SJCRH30 (cell line): ENCODE data around the gene ARHGAP31. TPM values are rescaled to one million over a fixed set of nuclear protein-coding genes. Genes with fewer than 3 reads are reported as not detected.

Experiments used
- DNase-seq, 2 experiments: peaks; one replicate each; pipeline ENCODE4 v3.0.0-alpha.2; 2015 to 2020
- H3K27ac ChIP-seq: fragments of 250-450 bp; sonication (Bioruptor Pico); 2 replicates; pipeline ENCODE4 v1.5.1; 2020; ENCODE audit warnings: mild to moderate bottlenecking, moderate library complexity
- H3K27me3 ChIP-seq: fragments of 250-450 bp; sonication (Bioruptor Pico); 2 replicates; pipeline ENCODE4 v1.5.1; 2020; ENCODE audit warnings: mild to moderate bottlenecking, moderate library complexity
- H3K36me3 ChIP-seq: fragments of 250-450 bp; sonication (Bioruptor Pico); 2 replicates; pipeline ENCODE4 v1.5.1; 2020; ENCODE audit warnings: mild to moderate bottlenecking, moderate library complexity
- H3K4me1 ChIP-seq: fragments of 250-450 bp; sonication (Bioruptor Pico); 2 replicates; pipeline ENCODE4 v1.5.1; 2020; ENCODE audit warnings: mild to moderate bottlenecking, moderate library complexity
- H3K4me3 ChIP-seq: fragments of 250-450 bp; sonication (Bioruptor Pico); 2 replicates; pipeline ENCODE4 v1.5.1; 2020; ENCODE audit warnings: mild to moderate bottlenecking, moderate library complexity
- H3K9me3 ChIP-seq: fragments of 250-450 bp; sonication (Bioruptor Pico); replicated peaks from 2 replicates; pipeline ENCODE4 v1.5.1; 2020; ENCODE audit warnings: mild to moderate bottlenecking, moderate library complexity
- total RNA-seq: library from RNA; depleted of rRNA; stranded (reverse); fragments of >200 nt; shearing (Covaris generic); gene quantifications from 2 replicates; pipeline ENCODE4 v1.2.3, GENCODE V29; 2014

Gene ARHGAP31
- total RNA-seq, 1 experiment from 2014 or later = 7.9 TPM

- H3K4me1 ChIP-seq = peaks cover 11% of the 10 kb centered on the region
- H3K4me3 ChIP-seq = no peak overlapping the region
- peaks cover 8% of the 10 kb centered on the region; the same call in 1 of the 2 replicates for H3K9me3 ChIP-seq
- H3K27me3 ChIP-seq = no peaks in the 10 kb centered on the region
- H3K27ac ChIP-seq = no peak overlapping the region
- no peaks in the 10 kb centered on the region for H3K36me3 ChIP-seq
- no peak for DNase-seq
These were observed 3.6 kb upstream of the ARHGAP31 start for GRCh38 chr3:119290613-119291012.

GRCh38 chr3:119291062-119291700, 3.0 kb upstream of the ARHGAP31 start:
- Histone ChIP-seq H3K27me3 (no peaks in the 10 kb centered on the region), H3K4me1 (peaks cover 14% of the 10 kb centered on the region), H3K36me3 (no peaks in the 10 kb centered on the region), H3K9me3 (peaks cover 8% of the 10 kb centered on the region; the same call in 1 of the 2 replicates), H3K4me3 (no peak overlapping the region), H3K27ac (no peak overlapping the region)
- DNase-seq = no peak

- H3K27ac ChIP-seq = no peak overlapping the region
- no peaks in the 10 kb centered on the region for H3K36me3 ChIP-seq
- no peak overlapping the region for H3K4me3 ChIP-seq
- no peak for DNase-seq
- 0 out of 2 replicates have a peak, but pooled peaks cover 2% of the 10 kb centered on the region for H3K9me3 ChIP-seq
- H3K27me3 ChIP-seq = no peaks in the 10 kb centered on the region
- peaks cover 14% of the 10 kb centered on the region for H3K4me1 ChIP-seq
These were observed 1.5 kb upstream of the ARHGAP31 start for GRCh38 chr3:119292666-119293065.

GRCh38 chr3:119293105-119293870, 895 bp upstream of the ARHGAP31 start:
- H3K4me1 ChIP-seq = peaks cover 14% of the 10 kb centered on the region
- peak overlapping the region; percentile 58 for H3K27ac ChIP-seq
- peak; percentile 64 to 75 for DNase-seq
- H3K36me3 ChIP-seq = no peaks in the 10 kb centered on the region
- no peaks in the 10 kb centered on the region for H3K9me3 ChIP-seq
- peak overlapping the region; percentile 78 for H3K4me3 ChIP-seq
- H3K27me3 ChIP-seq = no peaks in the 10 kb centered on the region

- peak; percentile 73 to 77 for DNase-seq
These were observed 801 bp downstream of the ARHGAP31 start for GRCh38 chr3:119294696-119295671.

GRCh38 chr3:119295816-119296726, 1.9 kb downstream of the ARHGAP31 start:
- no peaks in the 10 kb centered on the region for H3K27me3 ChIP-seq
- no peaks in the 10 kb centered on the region for H3K9me3 ChIP-seq
- H3K27ac ChIP-seq = peak overlapping the region; percentile 40; the same call in 1 of the 2 replicates
- H3K4me1 ChIP-seq = peaks cover 14% of the 10 kb centered on the region
- peak overlapping the region; percentile 78 for H3K4me3 ChIP-seq
- no peak for DNase-seq
- H3K36me3 ChIP-seq = peaks cover 7% of the 10 kb centered on the region; the same call in 1 of the 2 replicates

More at GRCh38 chr3:119294696-119295671, 801 bp downstream of the ARHGAP31 start:
- Histone ChIP-seq H3K27ac (peak overlapping the region; percentile 58), H3K9me3 (no peaks in the 10 kb centered on the region), H3K4me3 (peak overlapping the region; percentile 78), H3K36me3 (peaks cover 7% of the 10 kb centered on the region; the same call in 1 of the 2 replicates), H3K27me3 (no peaks in the 10 kb centered on the region), H3K4me1 (peaks cover 14% of the 10 kb centered on the region)

GRCh38 chr3:119296727-119297122, 2.5 kb downstream of the ARHGAP31 start:
- H3K9me3 ChIP-seq = no peaks in the 10 kb centered on the region
- no peak overlapping the region for H3K27ac ChIP-seq
- no peaks in the 10 kb centered on the region for H3K27me3 ChIP-seq
- peaks cover 14% of the 10 kb centered on the region for H3K4me1 ChIP-seq
- H3K4me3 ChIP-seq = no peak overlapping the region
- H3K36me3 ChIP-seq = peaks cover 7% of the 10 kb centered on the region; the same call in 1 of the 2 replicates
- no peak for DNase-seq

GRCh38 chr3:119297169-119297568, 3.0 kb downstream of the ARHGAP31 start:
- H3K27me3 ChIP-seq = no peaks in the 10 kb centered on the region
- no peak for DNase-seq
- H3K9me3 ChIP-seq = no peaks in the 10 kb centered on the region
- H3K4me3 ChIP-seq = no peak overlapping the region
- peaks cover 14% of the 10 kb centered on the region for H3K4me1 ChIP-seq
- H3K27ac ChIP-seq = no peak overlapping the region
- peaks cover 7% of the 10 kb centered on the region; the same call in 1 of the 2 replicates for H3K36me3 ChIP-seq

- no peak for DNase-seq
- Histone ChIP-seq H3K27me3 (no peaks in the 10 kb centered on the region), H3K9me3 (no peaks in the 10 kb centered on the region), H3K27ac (no peak overlapping the region), H3K4me3 (no peak overlapping the region), H3K36me3 (peaks cover 7% of the 10 kb centered on the region; the same call in 1 of the 2 replicates), H3K4me1 (peaks cover 11% of the 10 kb centered on the region)
These were observed 4.4 kb downstream of the ARHGAP31 start for GRCh38 chr3:119298565-119298941.

GRCh38 chr3:119300991-119301391, 6.8 kb downstream of the ARHGAP31 start:
- peaks cover 25% of the 10 kb centered on the region for H3K4me1 ChIP-seq
- H3K27ac ChIP-seq = no peak overlapping the region
- DNase-seq = no peak
- H3K4me3 ChIP-seq = no peak overlapping the region
- no peaks in the 10 kb centered on the region for H3K9me3 ChIP-seq
- peaks cover 7% of the 10 kb centered on the region; the same call in 1 of the 2 replicates for H3K36me3 ChIP-seq
- H3K27me3 ChIP-seq = no peaks in the 10 kb centered on the region

GRCh38 chr3:119301662-119302061, 7.5 kb downstream of the ARHGAP31 start:
- H3K36me3 ChIP-seq = peaks cover 7% of the 10 kb centered on the region; the same call in 1 of the 2 replicates
- H3K4me3 ChIP-seq = no peak overlapping the region
- no peak overlapping the region for H3K27ac ChIP-seq
- H3K9me3 ChIP-seq = no peaks in the 10 kb centered on the region
- peaks cover 24% of the 10 kb centered on the region for H3K4me1 ChIP-seq
- H3K27me3 ChIP-seq = no peaks in the 10 kb centered on the region
- no peak for DNase-seq

- H3K4me1 ChIP-seq = peaks cover 24% of the 10 kb centered on the region
- H3K27ac ChIP-seq = peak overlapping the region; percentile 72
These were observed 8.7 kb downstream of the ARHGAP31 start for GRCh38 chr3:119302697-119303551.

More at GRCh38 chr3:119302697-119303551, 8.7 kb downstream of the ARHGAP31 start:
- peak; percentile 38 to 48 for DNase-seq
- Histone ChIP-seq H3K4me3 (no peak overlapping the region), H3K9me3 (no peaks in the 10 kb centered on the region; the same call in 1 of the 2 replicates), H3K27me3 (no peaks in the 10 kb centered on the region), H3K36me3 (peaks cover 7% of the 10 kb centered on the region; the same call in 1 of the 2 replicates)
